ENCODE measurements around the gene NDRG4.

The NDRG4 gene

GRCh38 chr16:58543685-58544084, 43.7 kb downstream of the NDRG4 start:
- no peak for DNase-seq (ENCODE audit: low spot score)

DNA sequence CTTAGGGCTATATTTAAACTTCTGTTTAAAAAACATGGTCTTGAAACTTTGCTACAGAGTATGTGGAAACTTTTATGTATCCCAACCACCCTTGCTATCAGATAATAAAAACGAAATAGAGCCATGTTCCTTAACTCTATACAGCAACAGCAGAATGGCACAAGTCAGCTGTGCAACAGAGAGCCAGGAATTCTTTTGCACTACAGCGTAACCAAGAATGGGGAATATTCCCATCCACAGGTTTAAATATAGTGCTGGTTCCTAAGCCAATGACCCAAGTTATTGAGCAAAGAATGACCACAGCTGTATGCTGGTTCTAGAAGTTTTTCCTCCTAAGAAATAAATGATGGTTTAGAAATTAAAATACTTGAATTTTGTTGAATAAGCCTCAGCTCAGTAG, 48.4 kb downstream of the NDRG4 start:
- DNase-seq (ENCODE audit: low spot score): no peak

- no peak for DNase-seq (ENCODE audit: low spot score)
Observed at GRCh38 chr16:58551496-58551895, 51.6 kb downstream of the NDRG4 start.

GRCh38 chr16:58556678-58557077, 56.7 kb downstream of the NDRG4 start:
- DNase-seq (ENCODE audit: low spot score): no peak

Small RNAs within 50 kb of the gene (small RNA-seq; reads per million reads assigned to genes)
- gene RNU6-103P: 0 to 0.04 reads per million in 2 experiments
- gene SNORA46: 26.6 to 85.9 reads per million in 2 experiments
- gene SNORA50A: 0 reads per million in 2 experiments
